GM21576 (cell line): ENCODE results near the gene LCN2.
"Not testable (repeated sequence)": the region's sequence is repeated elsewhere in the genome, so short reads cannot be mapped to it uniquely, and the experiment has no call there.

Experiments
- ATAC-seq: cut with Tn5 transposase; IDR thresholded peaks from one replicate; pipeline ENCODE4 v1.9.1; 2021; ENCODE audit warnings: mild to moderate bottlenecking, moderate library complexity; ENCODE audit not compliant: unreplicated experiment

The LCN2 gene

GRCh38 chr9:128163523-128164306, 14.5 kb downstream of the LCN2 start:
- ATAC-seq, result no peak

DNA sequence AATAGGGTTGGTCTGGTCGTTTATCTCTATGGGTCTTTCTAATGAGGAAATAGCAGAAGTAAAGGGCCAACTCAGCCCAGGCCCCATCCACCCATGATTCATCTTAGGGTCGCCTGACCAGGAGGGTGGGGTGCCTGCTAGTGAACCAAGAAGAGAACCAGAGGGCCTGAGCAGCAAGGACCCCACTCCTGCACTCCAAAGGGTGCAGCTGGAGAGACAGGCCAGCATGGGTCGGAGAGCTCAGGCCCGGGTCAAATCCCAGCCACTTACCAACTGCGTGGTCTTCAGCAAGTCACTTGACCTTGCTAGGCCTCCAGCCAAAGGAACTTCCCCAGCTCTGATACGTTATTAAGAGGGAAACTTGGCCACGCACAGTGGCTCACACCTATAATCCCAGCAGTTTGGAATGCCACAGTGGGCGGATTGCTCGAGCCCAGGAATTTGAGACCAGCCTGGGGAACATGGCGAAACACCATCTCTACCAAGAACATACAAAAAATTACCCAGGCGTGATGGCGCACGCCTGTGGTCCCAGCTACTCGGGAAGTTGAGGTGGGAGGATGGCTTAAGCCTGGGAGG, 15.1 kb downstream of the LCN2 start:
- ATAC-seq, result no peak

DNA sequence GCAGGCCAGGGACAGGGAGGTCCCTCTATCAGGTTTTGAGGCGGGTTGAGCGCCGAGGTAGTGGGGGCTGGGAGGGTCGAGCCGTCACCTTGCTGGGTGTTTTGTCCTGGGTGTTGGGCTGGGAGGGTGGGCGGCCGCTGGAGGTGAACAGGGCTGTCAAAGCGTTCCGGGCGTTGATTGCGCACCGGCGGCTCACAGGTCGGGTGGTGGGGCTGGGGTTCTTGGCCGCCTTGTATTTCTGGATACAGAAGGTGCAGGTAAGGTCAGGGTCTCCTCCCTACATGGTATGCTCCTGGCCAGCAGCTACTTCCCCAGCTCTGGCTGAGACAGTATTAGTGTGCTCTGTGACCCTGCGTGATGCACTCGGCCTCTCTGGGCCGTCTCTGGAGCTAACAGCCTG, 16.9 kb downstream of the LCN2 start:
- ATAC-seq, result no peak

GRCh38 chr9:128167209-128167608, 18.0 kb downstream of the LCN2 start:
- ATAC-seq, result no peak

DNA sequence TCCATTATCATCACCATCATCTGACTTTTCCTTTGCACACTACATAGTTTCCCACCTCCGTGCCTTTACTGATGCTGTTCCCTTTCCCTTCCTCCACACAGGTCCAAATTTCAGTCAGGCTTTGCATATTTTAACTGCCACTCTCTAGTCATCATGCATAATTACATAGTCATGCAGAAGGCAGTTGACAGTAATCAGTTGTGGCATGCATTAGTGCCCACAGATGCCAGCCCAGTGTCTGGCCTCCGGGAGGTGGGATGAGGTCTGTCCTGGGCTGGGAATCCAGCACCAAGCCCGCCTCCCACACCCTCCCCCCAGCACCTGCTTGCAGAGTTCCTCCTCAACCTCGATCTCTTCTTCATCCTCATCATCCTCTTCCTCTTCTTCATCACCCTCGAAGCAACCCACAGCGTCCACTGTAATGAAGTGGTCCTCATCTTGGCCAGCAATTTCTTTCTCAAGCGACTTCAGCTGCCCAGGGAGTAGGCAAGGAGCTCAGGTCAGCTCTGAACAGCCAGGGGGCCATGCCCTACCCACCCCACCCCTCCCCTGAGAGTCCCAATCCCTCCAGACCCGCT, 19.6 kb downstream of the LCN2 start:
- no peak for ATAC-seq

DNA sequence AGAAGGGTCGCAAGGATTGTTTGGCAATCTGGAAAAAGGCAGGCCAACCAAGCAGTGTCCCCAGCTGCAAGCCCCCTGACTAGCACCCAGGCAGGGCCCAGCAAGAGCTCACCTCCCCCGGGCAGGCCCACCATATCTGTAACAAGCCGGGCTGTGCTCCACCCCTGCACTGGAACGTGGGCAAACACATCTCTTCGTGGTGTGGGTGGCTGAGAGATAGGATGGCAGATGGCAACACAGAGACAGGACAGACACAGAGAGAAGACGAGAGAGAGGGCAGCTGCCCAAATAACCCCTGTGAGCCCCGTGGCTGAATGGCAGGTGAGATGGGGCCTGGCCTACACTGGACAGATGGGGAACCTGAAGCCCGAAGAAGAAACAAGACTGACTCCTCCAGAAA, 20.2 kb downstream of the LCN2 start:
- ATAC-seq, result no peak

- no peak for ATAC-seq
Observed at GRCh38 chr9:128169925-128170324, 20.7 kb downstream of the LCN2 start.

DNA sequence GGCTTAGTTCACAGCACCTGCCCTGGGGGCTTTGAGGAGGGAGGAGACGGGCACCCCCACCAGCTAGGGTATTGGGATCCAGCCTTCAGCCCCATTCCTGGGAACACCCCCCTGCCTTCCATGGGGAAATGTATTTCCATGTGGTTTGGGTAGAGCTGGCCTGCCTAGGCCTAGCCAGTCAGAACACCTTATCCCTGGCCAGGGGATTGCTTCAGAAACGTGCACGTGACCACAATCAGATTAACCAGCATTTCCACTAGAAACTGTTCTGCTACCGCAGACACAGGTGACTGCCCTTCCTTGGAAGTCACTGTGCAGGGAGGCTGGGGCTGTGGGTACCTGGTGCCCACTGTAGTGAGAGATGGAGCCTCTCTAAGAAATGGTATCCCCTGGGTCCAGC, 24.8 kb downstream of the LCN2 start:
- no peak for ATAC-seq

DNA sequence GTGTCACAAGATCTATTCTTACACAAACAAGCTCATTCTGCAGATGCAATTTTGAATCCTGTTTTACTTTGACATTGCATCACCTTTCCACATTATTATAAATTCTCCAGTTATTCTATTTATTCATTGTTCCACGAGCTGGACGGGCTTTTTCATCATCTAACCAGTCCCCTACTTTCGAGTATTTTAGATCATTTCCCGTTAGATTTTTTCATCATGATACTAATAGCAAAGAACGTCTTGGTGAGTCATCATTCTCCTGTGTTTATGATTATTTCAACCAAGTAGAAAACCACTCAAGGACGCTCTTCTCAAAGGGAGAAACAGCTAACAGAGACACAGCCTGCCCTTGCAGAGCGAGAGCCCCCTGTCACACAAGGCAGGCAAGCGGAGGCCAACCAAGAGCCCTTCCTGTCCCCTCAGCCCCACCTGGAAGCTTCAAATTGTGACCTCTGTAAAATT, 25.9 kb downstream of the LCN2 start:
- no peak for ATAC-seq

- ATAC-seq, result no peak
Observed at GRCh38 chr9:128175726-128176125, 26.5 kb downstream of the LCN2 start.

DNA sequence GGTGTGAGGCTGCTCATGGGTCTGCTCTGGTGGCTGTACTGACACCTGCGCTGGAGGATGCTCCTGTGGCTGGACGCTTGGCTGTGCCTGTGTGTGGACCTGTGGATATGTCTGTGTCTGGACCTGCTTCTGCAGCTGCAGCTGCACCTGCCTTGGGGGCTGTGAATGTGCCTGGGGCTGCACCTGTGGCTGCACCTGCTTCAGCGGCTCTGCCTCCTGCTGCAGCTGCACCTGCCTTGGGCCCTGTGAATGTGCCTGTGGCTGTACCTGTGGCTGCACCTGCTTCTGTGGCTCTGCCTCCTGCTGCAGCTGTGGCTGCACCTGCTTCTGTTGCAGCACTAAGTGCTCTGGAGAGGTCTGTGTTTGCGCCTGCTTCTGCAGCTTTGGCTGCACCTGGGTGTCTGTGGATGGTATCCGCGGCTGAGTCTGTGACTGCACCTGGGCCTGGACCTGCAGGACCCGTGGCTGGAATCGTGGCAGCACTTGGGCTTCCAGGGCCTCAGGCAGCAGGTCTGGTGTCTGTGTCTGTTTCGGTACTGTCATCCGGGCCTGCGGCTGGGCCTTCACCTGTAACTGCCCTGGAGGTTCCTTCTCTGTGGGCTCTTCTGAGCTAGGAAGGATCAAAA, 29.7 kb downstream of the LCN2 start:
- ATAC-seq, result no peak

GRCh38 chr9:128180001-128180400, 30.7 kb downstream of the LCN2 start:
- no peak for ATAC-seq

- no peak for ATAC-seq
Observed at GRCh38 chr9:128180447-128180846, 31.2 kb downstream of the LCN2 start.

- not testable (repeated sequence) for ATAC-seq
Observed at GRCh38 chr9:128181480-128181879, 32.2 kb downstream of the LCN2 start.

DNA sequence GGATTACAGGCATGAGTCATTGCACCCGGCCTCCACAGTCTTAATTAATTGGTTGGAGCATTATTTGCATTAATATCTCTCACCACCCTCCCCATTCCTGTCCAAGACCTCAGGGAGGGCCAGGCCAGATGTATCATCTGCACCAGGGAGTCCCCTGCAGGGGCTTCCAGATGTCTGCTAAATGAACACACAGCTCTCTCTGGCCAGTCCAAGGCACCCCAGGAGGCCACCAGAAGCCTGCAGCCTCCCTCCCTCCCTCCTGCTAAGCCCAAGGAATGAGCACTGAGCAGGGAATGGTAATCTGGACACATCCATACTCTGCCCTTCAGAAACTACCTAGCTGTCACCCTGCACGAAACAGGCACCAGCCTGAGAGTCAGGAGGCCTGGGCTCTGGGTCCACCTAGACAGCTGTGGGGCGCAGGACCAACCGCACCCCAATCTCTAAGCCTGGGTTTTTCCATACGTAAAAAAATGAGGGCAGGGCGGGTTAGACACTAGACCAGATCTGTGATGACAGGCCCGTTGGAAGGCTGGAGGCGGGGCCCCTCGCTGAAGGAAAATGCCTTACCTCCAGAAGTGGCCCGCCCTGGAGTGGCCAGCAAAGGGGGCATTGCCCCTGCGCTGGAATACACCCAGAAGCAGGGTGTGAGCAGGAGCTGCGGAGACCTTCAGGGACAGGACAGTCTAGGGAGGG, 33.8 kb downstream of the LCN2 start:
- no peak for ATAC-seq

- ATAC-seq, result no peak
Observed at GRCh38 chr9:128185979-128186965, 37.0 kb downstream of the LCN2 start.

DNA sequence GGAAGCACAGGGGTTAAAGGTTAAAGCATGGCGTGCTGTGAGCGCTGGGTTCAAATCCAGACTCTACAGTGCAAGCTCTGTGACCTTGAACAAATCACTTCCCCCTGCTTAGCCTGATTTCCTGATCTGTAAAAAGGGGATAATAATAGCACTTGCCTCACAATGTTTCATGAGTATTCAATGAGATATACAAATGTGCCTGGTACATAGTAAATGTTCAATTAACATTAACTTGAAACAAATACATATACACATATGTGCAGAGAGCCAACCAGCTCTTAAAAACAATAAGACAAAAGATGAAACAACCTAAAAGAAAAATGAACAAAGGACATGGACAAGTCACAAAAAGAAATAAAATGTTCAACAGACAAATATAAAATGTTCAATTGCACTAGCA, 38.1 kb downstream of the LCN2 start:
- no peak for ATAC-seq

- ATAC-seq, result no peak
Observed at GRCh38 chr9:128188209-128188608, 39.0 kb downstream of the LCN2 start.

DNA sequence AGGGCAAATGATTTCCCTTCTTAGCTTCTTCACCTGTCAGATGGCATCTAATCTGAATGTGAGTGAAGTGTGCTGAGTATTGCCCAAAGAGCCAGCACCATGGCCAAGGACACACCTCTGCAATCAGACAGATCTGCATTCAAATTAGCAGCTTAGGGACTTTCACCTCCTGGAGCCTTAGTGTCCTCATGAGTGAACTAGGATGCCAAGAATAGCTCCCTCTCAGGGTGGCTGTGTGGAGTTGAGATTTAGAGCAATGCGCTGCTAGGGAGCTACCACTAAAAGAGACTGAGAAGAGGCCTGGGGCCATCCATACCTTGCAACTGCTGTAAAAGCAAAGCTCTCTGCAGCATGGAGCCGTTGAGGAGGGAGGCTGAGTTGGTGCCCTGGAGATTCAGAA, 40.8 kb downstream of the LCN2 start:
- no peak for ATAC-seq
